Hepatocyte (in vitro differentiated cells): ENCODE measurements around the gene RCCD1. TPM values are rescaled to one million over a fixed set of nuclear protein-coding genes. Genes with fewer than 3 reads are reported as not detected.

ENCODE experiments used
- DNase-seq: peaks from one replicate; pipeline ENCODE4 v3.0.0-alpha.2; 2016; ENCODE audit warnings: low spot score
- H2AFZ ChIP-seq: fragments of 200-600 bp; sonication (generic); 2 replicates; pipeline ENCODE4 v1.6.0; 2016; ENCODE audit warnings: antibody characterized with exemption, mild to moderate bottlenecking
- H3K27ac ChIP-seq: fragments of 200-600 bp; sonication (generic); 2 replicates; pipeline ENCODE4 v1.5.1; 2016; ENCODE audit warnings: mild to moderate bottlenecking
- H3K27me3 ChIP-seq: fragments of 200-600 bp; sonication (generic); 2 replicates; pipeline ENCODE4 v1.6.1; 2016
- H3K36me3 ChIP-seq: fragments of 200-600 bp; sonication (generic); replicated peaks from 2 replicates; pipeline ENCODE4 v1.5.1; 2016; ENCODE audit warnings: low read depth; ENCODE audit not compliant: insufficient read depth
- H3K4me1 ChIP-seq: fragments of 200-600 bp; sonication (generic); 2 replicates; pipeline ENCODE4 v1.5.1; 2016; ENCODE audit warnings: mild to moderate bottlenecking, moderate library complexity; ENCODE audit not compliant: insufficient read depth
- H3K4me2 ChIP-seq: fragments of 200-600 bp; sonication (generic); 2 replicates; pipeline ENCODE4 v1.6.0; 2016
- H3K4me3 ChIP-seq: fragments of 200-600 bp; sonication (generic); 2 replicates; pipeline ENCODE4 v1.5.1; 2016; ENCODE audit warnings: mild to moderate bottlenecking
- H3K79me2 ChIP-seq: fragments of 200-600 bp; sonication (generic); 2 replicates; pipeline ENCODE4 v1.6.0; 2017; ENCODE audit warnings: mild to moderate bottlenecking
- H3K9me2 ChIP-seq: fragments of 200-600 bp; sonication (generic); replicated peaks from 2 replicates; pipeline ENCODE4 v1.6.0; 2017; ENCODE audit warnings: mild to moderate bottlenecking; ENCODE audit not compliant: insufficient read depth
- H3K9me3 ChIP-seq: fragments of 200-600 bp; sonication (generic); 2 replicates; pipeline ENCODE4 v1.5.1; 2016; ENCODE audit warnings: low read depth, mild to moderate bottlenecking
- H4K20me1 ChIP-seq: fragments of 200-600 bp; sonication (generic); 2 replicates; pipeline ENCODE4 v1.6.0; 2016; ENCODE audit warnings: mild to moderate bottlenecking; ENCODE audit not compliant: insufficient read depth, poor library complexity, severe bottlenecking
- EZH2 ChIP-seq: fragments of 200-600 bp; sonication (generic); IDR thresholded peaks from 2 replicates; pipeline ENCODE4 v1.6.1; 2016; ENCODE audit warnings: antibody characterized with exemption, mild to moderate bottlenecking, borderline replicate concordance
- EZH2phosphoT487 ChIP-seq: fragments of 200-600 bp; sonication (generic); IDR thresholded peaks from one replicate; pipeline ENCODE4 v1.6.1; 2018; ENCODE audit warnings: antibody characterized with exemption, mild to moderate bottlenecking, low read depth, moderate library complexity; ENCODE audit not compliant: unreplicated experiment, severe bottlenecking
- WGBS: methylation state at CpG from one replicate; pipeline ENCODE4 v1.1.6; 2016; ENCODE audit warnings: low lambda C conversion rate; ENCODE audit errors: missing lambda C conversion rate; 5-methylcytosine and 5-hydroxymethylcytosine counted together
- polyA plus RNA-seq: library from polyadenylated mRNA; unstranded; fragments of >200 nt; fragmentation: Nextera tagmentation; extraction: Ambion mirVana; gene quantifications from 2 replicates; pipeline ENCODE4 v1.2.1, GENCODE V29; 2016
- total RNA-seq: library from RNA; depleted of rRNA; stranded (reverse); fragments of >200 nt; gene quantifications from 2 replicates; pipeline ENCODE4 v1.2.3, GENCODE V29; 2014
- TF ChIP-seq, protein P1 (sequence below): fragments of 200-600 bp; sonication (generic); IDR thresholded peaks from 2 replicates; pipeline ENCODE4 v1.5.1; 2016; ENCODE audit warnings: antibody characterized with exemption, mild to moderate bottlenecking; ENCODE audit not compliant: poor library complexity

Gene RCCD1
- total and polyA plus RNA-seq, 2 experiments from 2014 or later, result 9.5 to 11.2 TPM

DNA sequence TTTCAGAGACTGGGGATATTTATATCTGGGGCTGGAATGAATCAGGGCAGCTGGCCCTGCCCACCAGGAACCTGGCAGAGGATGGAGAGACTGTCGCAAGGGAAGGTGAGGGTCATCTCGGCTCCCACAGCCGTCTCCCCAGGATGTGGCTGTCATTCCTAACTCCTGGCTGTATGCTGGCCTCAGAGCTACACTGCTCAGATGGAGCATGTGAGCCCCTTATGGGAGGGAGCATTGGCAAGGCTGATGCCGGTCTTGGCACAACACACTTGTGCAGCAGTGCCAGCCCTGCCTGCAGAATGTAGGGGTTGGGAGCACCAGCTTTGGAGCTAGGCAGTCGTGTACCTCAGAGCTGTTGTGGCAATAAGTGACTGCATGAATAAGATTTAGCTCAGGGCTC, 5.2 kb downstream of the RCCD1 start:
- peaks cover 3% of the 10 kb centered on the region for H3K79me2 ChIP-seq
- H3K9me2 ChIP-seq, result no peaks in the 10 kb centered on the region
- H3K4me2 ChIP-seq, result no peak overlapping the region
- H3K9me3 ChIP-seq, result no peaks in the 10 kb centered on the region
- TF ChIP-seq, protein P1, sequence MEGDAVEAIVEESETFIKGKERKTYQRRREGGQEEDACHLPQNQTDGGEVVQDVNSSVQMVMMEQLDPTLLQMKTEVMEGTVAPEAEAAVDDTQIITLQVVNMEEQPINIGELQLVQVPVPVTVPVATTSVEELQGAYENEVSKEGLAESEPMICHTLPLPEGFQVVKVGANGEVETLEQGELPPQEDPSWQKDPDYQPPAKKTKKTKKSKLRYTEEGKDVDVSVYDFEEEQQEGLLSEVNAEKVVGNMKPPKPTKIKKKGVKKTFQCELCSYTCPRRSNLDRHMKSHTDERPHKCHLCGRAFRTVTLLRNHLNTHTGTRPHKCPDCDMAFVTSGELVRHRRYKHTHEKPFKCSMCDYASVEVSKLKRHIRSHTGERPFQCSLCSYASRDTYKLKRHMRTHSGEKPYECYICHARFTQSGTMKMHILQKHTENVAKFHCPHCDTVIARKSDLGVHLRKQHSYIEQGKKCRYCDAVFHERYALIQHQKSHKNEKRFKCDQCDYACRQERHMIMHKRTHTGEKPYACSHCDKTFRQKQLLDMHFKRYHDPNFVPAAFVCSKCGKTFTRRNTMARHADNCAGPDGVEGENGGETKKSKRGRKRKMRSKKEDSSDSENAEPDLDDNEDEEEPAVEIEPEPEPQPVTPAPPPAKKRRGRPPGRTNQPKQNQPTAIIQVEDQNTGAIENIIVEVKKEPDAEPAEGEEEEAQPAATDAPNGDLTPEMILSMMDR, result no peak
- no peak for TF ChIP-seq EZH2
- no peak for TF ChIP-seq EZH2phosphoT487
- H4K20me1 ChIP-seq, result no peaks in the 10 kb centered on the region
- H3K36me3 ChIP-seq, result no peaks in the 10 kb centered on the region
- no peak overlapping the region for H3K4me3 ChIP-seq
- DNase-seq, result no peak
- no peak overlapping the region for H3K27ac ChIP-seq
- no peaks in the 10 kb centered on the region for H3K27me3 ChIP-seq
- H3K4me1 ChIP-seq, result peaks cover 17% of the 10 kb centered on the region
- no peak overlapping the region for H2AFZ ChIP-seq
- WGBS, result 89% methylated on average over 5 of the region's 5 CpGs

DNA sequence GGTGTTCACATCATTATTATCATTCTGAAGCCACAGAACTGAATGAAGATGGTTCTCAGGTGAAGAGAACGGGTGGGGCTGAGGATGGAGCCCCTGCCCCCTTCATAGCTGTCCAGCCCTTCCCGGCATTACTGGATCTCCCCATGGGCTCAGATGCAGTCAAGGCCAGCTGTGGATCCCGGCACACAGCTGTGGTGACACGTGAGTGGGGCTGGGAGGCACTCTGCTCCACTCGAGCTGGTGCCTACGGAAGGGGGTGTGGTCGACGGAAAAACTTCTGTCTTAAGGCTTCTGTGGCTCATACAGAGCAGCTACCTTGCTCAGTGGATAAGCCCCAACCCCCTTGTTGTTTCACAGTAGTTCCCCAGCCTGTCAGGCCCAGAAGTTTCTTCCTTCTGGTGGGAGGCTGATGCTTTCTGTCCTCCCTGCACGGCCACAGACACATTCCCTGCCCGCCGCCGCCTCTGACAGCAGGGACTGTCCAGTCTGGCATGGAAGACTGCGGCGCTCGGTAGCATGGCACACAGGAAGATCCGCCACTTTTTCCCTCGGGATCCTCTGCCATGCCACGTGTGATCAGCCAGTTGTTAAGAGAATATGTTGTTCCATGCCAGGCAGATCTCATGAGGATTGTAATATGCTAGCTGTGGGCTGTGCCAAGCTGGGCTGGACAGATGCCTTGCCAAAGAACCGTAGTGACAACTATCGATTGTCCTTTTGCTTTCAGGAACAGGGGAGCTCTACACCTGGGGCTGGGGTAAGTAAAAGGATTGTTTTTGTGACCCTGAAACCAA, 5.8 kb downstream of the RCCD1 start:
- H3K4me2 ChIP-seq, result no peak overlapping the region
- no peaks in the 10 kb centered on the region for H3K27me3 ChIP-seq
- no peaks in the 10 kb centered on the region for H3K9me2 ChIP-seq
- no peak overlapping the region for H2AFZ ChIP-seq
- H3K4me3 ChIP-seq, result no peak overlapping the region
- DNase-seq, result no peak
- H3K36me3 ChIP-seq, result no peaks in the 10 kb centered on the region
- 94% methylated on average over 20 of the region's 20 CpGs for WGBS
- no peak overlapping the region for H3K27ac ChIP-seq
- H4K20me1 ChIP-seq, result no peaks in the 10 kb centered on the region
- peaks cover 14% of the 10 kb centered on the region for H3K4me1 ChIP-seq
- no peaks in the 10 kb centered on the region for H3K9me3 ChIP-seq
- TF ChIP-seq, protein P1, result no peak
- TF ChIP-seq EZH2phosphoT487, result no peak
- TF ChIP-seq EZH2, result no peak
- H3K79me2 ChIP-seq, result peaks cover 3% of the 10 kb centered on the region

DNA sequence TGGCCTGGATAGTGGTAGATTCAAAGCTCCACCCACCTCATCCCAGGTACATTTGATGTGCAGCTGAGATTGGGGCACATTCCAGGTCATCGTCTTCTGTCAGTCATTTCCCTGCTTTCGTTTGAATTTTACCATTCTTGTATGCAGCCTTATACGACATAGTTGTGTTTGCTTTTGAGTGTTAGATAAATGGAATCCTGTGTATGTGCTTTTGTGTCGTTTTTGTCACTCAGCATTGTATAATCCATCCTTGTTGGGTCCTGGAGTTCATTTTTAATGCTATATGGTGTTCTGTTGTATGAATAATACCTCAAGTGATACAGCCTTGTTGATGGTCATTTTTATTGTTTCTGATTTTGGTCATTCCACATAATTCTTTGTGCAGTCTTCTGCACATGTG, 7.3 kb downstream of the RCCD1 start:
- DNase-seq, result no peak
- Histone ChIP-seq H3K4me3 (no peak overlapping the region), H3K79me2 (no peaks in the 10 kb centered on the region), H3K27me3 (no peaks in the 10 kb centered on the region), H4K20me1 (no peaks in the 10 kb centered on the region), H3K4me2 (no peak overlapping the region), H3K36me3 (no peaks in the 10 kb centered on the region), H2AFZ (no peak overlapping the region), H3K9me3 (no peaks in the 10 kb centered on the region), H3K4me1 (peaks cover 4% of the 10 kb centered on the region), H3K9me2 (no peaks in the 10 kb centered on the region), H3K27ac (no peak overlapping the region)
- 85% methylated on average over 4 of the region's 4 CpGs for WGBS
- TF ChIP-seq, protein P1, result no peak
- TF ChIP-seq EZH2 (no peak), EZH2phosphoT487 (no peak)
